Lung (tissue), 12 donors: ENCODE measurements around the gene SGCA. TPM values are rescaled to one million over a fixed set of nuclear protein-coding genes. Genes with fewer than 3 reads are reported as not detected.

Experiments
- ATAC-seq: fragments of 200-7000 bp; cut with Tn5 transposase; one replicate; pipeline ENCODE4 v1.9.1; 2020; ENCODE audit warnings: moderate number of reproducible peaks; ENCODE audit not compliant: insufficient read depth, low FRiP score
- DNase-seq, 3 donors: peaks; one replicate each; pipeline ENCODE4 v3.0.0-alpha.2; 2013 to 2017
- H3K27ac ChIP-seq, 2 donors: one replicate each; pipeline ENCODE4 v1.5.1; 2013; ENCODE audit warnings: mild to moderate bottlenecking in 2 of 2, moderate library complexity in 2 of 2, control low read depth in 1 of 2, inconsistent platforms in 1 of 2, low read depth in 1 of 2, low read length in 1 of 2
- H3K27me3 ChIP-seq, 3 donors: one replicate each; pipeline ENCODE4 v1.5.1; 2013; ENCODE audit warnings: low read length in 2 of 3; ENCODE audit not compliant: control insufficient read depth in 3 of 3, insufficient read depth in 3 of 3
- H3K36me3 ChIP-seq, 4 donors: one replicate each; pipeline ENCODE4 v1.5.1; 2013; ENCODE audit warnings: low read length in 4 of 4, mild to moderate bottlenecking in 1 of 4, moderate library complexity in 1 of 4; ENCODE audit not compliant: control insufficient read depth in 4 of 4, insufficient read depth in 4 of 4
- H3K4me1 ChIP-seq, 5 donors: one replicate each; pipeline ENCODE4 v1.5.1; 2013; ENCODE audit warnings: low read length in 5 of 5, mild to moderate bottlenecking in 2 of 5, moderate library complexity in 1 of 5; ENCODE audit not compliant: control insufficient read depth in 5 of 5, insufficient read depth in 5 of 5
- H3K4me3 ChIP-seq: one replicate; pipeline ENCODE4 v1.5.1; 2013; ENCODE audit warnings: mild to moderate bottlenecking, control low read depth, moderate library complexity
- H3K9ac ChIP-seq, 2 donors: one replicate each; pipeline ENCODE4 v1.5.1; 2013; ENCODE audit warnings: low read length in 2 of 2, control low read depth in 1 of 2; ENCODE audit not compliant: insufficient read depth in 1 of 2
- H3K9me3 ChIP-seq, 4 donors: one replicate each; pipeline ENCODE4 v1.5.1; 2013; ENCODE audit warnings: low read length in 3 of 4, mild to moderate bottlenecking in 1 of 4, moderate library complexity in 1 of 4; ENCODE audit not compliant: control insufficient read depth in 4 of 4, insufficient read depth in 3 of 4
- CTCF ChIP-seq: IDR thresholded peaks from 2 replicates; pipeline ENCODE4 v1.5.1; 2012; ENCODE audit warnings: mild to moderate bottlenecking; ENCODE audit errors: control extremely low read depth, extremely low read depth
- WGBS, 2 donors: extraction: QIAGEN DNeasy Blood & Tissue Kit; methylation state at CpG; one replicate each; pipeline ENCODE4 v1.1.7; 2013; 5-methylcytosine and 5-hydroxymethylcytosine counted together
- polyA plus RNA-seq, 2 donors: library from polyadenylated mRNA; stranded (reverse); fragments of 200-250 nt; gene quantifications; one replicate each; pipeline ENCODE4 v1.2.1, GENCODE V29; 2013
- total RNA-seq, 2 donors: library from RNA; depleted of rRNA in 1 of 2; stranded (reverse); fragments of >200 nt in 1 of 2; gene quantifications; one replicate each; pipeline ENCODE4 v1.2.1, GENCODE V29; 2014 to 2021
- donor health status: control.
- donor health status: control.
- donor health status: Bipolar disorder and iron deficiency.
- donor health status: healthy.
- donor health status: DM: yes; HTN: yes; CAD: no.

SGCA gene
- total and polyA plus RNA-seq, 4 donors: 5.0 to 19.4 (median 14.0) TPM

GRCh38 chr17:50196826-50197225, 31.0 kb downstream of the SGCA start:
- peaks cover 0 to 35% (median 13%) of the 10 kb centered on the region in 5 donors for H3K4me1 ChIP-seq
- H3K9me3 ChIP-seq: no peaks in the 10 kb centered on the region
- H3K27ac ChIP-seq: peak overlapping the region in 1 of 2 donors; percentile 3
- no peak overlapping the region for H3K9ac ChIP-seq
- peaks cover 0 to 6% (median 0%) of the 10 kb centered on the region in 3 donors for H3K27me3 ChIP-seq
- ATAC-seq: no peak
- H3K4me3 ChIP-seq: no peak overlapping the region
- TF ChIP-seq CTCF: no peak
- no peak for DNase-seq
- 84 to 89% methylated on average over 6 of the region's 6 CpGs for WGBS, 2 donors
- H3K36me3 ChIP-seq: peaks cover 0 to 67% (median 37%) of the 10 kb centered on the region in 4 donors

GRCh38 chr17:50198026-50198669, 32.3 kb downstream of the SGCA start:
- H3K4me1 ChIP-seq: peaks cover 0 to 46% (median 15%) of the 10 kb centered on the region in 5 donors
- DNase-seq (peak; percentile 57 to 60 (median 59)), ATAC-seq (no peak)
- H3K27ac ChIP-seq: no peak overlapping the region
- H3K4me3 ChIP-seq: no peak overlapping the region
- H3K9me3 ChIP-seq: no peaks in the 10 kb centered on the region
- H3K36me3 ChIP-seq: peaks cover 0 to 56% (median 31%) of the 10 kb centered on the region in 4 donors
- H3K9ac ChIP-seq: no peak overlapping the region
- TF ChIP-seq CTCF: peak; percentile 40
- H3K27me3 ChIP-seq: peaks cover 0 to 6% (median 0%) of the 10 kb centered on the region in 3 donors
- WGBS, 2 donors: 23% methylated on average over 7 of the region's 7 CpGs

GRCh38 chr17:50199211-50199802, 33.5 kb downstream of the SGCA start:
- no peaks in the 10 kb centered on the region for H3K9me3 ChIP-seq
- H3K4me1 ChIP-seq: peaks cover 0 to 53% (median 23%) of the 10 kb centered on the region in 5 donors
- H3K36me3 ChIP-seq: peaks cover 0 to 47% (median 27%) of the 10 kb centered on the region in 4 donors
- peak overlapping the region in 1 of 2 donors; percentile 51 for H3K9ac ChIP-seq
- no peak overlapping the region for H3K4me3 ChIP-seq
- H3K27ac ChIP-seq: peak overlapping the region in 1 of 2 donors; percentile 55
- no peak for DNase-seq
- ATAC-seq: no peak
- 38 to 50% methylated on average over 32 to 41 of the region's 41 CpGs for WGBS, 2 donors
- peaks cover 0 to 6% (median 0%) of the 10 kb centered on the region in 3 donors for H3K27me3 ChIP-seq
- no peak for TF ChIP-seq CTCF
